T-helper 22 cell (primary cell): Measurements from ENCODE around the gene IKZF3.
"Not testable (repeated sequence)": the region's sequence is repeated elsewhere in the genome, so short reads cannot be mapped to it uniquely, and the experiment has no call there.

Experiments used
- DNase-seq: peaks from one replicate; pipeline ENCODE4 v3.0.0-alpha.2; 2020; ENCODE audit warnings: low read depth

The IKZF3 gene

DNA sequence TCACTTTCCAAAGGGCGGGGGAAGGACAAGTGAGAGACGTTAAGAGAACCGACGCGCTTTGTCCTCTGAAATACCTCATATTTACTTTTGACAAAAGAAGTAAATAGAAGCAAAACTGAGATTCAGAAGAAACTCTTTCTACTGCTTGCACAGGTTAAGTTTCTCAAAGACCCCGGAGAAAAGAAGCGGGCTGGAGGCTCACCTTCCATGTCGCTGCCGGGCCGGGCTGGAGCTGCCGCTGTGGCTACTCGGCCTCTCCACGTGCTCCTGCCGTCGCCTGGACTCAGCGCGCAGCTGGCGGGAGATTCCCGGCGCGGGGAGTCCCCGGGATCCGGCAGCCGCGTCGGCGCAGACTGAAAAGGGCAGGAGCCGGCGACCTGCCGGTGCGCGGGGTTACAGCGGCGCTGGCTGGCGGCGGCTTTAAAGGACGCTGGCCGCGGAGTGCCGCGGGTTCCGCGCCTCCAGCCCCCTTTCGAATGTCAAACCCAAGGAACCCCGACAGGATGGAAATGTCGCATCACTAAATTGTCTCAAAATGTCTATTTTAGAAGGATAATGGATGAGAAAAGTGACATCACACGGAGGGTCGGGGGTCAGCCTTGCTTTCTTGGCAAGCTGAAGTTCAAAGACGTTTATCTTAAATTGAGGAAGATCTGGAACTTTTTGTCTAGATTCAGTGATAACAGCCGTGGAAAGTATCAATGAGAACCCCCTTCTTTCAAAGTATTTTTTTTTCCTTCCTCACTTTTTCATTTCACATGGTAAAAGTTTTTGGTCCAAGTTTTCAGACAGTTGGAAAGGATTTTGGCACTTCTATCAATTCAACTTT is at the start of gene IKZF3:
Gene IKZF3, minus strand, starts transcription at position 395 of the 829 bp plus-strand sequence. Its CDS starts 186 bp downstream, at position 209.
- peak; percentile 78 for DNase-seq

GRCh38 chr17:39908789-39909352 is 44.8 kb upstream of the IKZF3 start:
- DNase-seq = no peak

GRCh38 chr17:39904990-39905288 is 40.8 kb upstream of the IKZF3 start:
- DNase-seq = no peak

DNA sequence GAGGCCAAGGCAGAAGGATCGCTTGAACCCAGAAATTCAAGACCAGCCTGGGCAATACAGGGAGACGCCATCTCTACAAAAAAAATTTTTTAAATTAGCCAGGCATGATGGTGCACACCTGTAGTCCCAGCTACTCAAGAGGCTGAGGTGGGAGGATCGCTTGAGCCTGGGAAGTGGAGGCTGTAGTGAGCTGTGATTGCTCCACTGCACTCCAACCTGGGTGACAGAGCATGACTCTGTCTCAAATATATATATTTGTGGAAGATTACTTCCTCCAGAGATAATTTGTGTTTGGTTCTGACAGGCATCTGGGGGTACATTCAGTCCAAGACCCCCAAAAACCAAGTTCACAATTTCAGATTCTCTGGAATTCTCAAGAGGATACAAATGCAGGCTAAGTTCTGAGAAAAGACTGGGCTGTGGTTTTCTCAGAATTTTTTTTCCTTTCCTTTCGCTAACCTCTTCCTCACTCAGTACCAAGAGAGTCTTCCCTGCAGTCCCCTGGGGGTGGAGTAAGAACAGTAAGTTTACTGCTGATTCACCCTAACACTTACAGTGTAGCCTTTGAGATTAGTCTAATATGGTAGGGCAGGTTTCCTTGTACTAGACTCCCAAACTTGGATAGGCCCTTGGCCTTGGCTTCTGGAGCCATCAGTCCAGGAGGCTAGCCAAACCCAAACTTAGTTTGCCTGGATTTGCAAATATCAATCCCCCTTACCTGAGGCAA is 39.2 kb upstream of the IKZF3 start:
- DNase-seq = no peak

DNA sequence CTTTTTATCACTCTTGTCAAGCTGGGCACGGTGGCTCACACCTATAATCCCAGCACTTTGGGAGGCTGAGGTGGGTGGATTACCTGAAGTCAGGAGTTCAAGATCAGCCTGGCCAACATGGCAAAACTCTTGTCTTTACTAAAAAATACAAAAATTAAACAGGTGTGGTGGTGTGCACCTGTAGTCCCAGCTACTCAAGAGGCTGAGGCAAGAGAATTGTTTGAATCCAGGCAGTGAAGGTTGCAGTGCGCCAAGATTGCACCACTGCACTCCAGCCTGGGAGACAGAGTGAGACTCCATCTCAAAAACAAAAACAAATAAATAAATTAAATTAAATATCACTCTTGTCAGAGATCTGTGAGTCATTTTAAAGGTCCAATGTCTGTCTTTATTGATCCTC is 37.9 kb upstream of the IKZF3 start:
- DNase-seq = not testable (repeated sequence)

DNA sequence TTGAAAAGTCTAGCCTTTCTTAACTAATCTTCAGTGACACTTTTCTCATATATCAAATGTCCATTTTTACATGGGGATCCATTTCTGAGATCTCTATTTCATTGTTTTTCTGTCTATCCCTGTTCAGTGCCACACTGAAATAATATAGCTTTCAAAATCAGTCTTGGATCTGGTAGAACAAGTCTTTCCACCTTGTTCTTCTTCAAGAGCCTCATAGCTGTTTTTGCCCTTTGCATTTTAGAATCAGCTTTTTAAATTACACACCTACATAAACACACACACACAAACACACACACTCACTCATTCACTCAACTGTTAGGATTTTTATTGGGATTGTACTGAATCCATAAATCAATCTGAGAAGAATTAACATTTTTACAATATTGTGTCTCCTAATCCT is 35.1 kb upstream of the IKZF3 start:
- no peak for DNase-seq

- no peak for DNase-seq
These were observed 34.0 kb upstream of the IKZF3 start for GRCh38 chr17:39898088-39898487.

DNA sequence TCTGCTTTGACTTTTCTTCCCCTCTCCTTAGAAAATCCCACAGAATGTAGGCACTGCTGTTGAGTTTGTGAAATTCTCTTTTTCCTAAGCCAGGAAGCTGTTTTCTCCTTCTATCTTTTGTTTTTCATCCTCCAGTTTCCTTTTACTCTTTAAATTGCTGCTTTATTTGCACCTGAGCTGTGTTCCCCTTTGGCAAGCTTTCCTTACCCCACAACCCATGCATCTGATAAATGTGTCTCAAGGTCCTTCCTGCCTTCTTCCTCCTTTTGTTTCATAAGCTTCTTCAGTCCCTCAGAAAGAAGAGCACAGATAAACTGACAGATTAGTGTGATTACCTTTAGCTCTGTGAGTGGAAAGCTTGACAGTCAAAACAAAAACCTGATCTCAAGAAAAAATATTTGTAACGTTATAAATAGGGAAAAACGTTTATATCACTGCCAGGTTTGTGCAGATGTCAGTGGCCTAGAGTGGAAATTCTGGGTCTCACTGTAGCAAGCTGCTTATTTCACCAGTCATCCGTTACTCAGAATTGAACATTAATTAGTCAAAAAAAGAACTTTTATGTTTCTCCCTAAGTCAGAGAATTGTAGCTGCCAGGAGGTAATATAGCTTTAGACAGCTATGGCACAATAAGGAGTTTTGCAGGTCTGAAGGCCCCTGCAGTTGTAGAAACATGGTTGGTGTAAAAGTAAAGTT is 30.7 kb upstream of the IKZF3 start:
- no peak for DNase-seq

GRCh38 chr17:39889200-39889599 is 25.1 kb upstream of the IKZF3 start:
- DNase-seq = no peak

DNA sequence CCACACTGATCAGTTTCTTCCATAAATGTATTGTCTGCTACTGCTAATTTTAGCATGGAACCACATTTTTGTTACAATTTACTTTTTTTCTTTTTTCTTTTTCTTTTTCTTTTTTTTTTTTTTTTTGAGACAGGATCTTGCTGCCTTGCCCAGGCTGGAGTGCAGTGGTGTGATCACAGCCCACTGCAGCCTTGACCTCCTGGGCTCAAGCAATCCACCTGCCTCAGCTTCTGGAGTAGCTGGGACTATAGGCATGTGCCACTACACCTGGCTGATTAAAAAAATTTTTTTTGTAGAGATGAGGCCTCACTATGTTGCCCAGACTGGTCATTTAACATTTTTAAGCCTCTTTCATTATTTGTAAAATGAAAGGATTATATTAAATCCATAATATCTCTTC is 23.0 kb upstream of the IKZF3 start:
- DNase-seq = no peak

DNA sequence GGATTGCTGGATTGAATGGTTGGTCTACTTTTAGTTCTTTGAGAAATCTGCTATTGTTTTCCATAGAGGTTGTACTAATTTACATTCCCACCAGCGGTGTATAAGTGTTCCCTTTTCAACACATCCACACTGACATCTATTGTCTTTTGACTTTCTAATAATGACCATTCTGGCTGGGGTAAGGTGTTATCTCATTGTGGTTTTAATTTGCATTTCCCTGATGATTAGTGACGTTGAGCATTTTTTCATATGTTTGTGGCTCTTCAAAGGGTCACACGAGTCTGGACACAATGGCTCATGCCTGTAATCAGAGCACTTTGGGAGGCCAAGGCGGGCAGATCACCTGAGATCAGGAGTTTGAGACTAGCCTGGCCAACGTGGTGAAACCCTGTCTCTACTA is 22.0 kb upstream of the IKZF3 start:
- not testable (repeated sequence) for DNase-seq

GRCh38 chr17:39872751-39873150 is 8.6 kb upstream of the IKZF3 start:
- DNase-seq = no peak

DNA sequence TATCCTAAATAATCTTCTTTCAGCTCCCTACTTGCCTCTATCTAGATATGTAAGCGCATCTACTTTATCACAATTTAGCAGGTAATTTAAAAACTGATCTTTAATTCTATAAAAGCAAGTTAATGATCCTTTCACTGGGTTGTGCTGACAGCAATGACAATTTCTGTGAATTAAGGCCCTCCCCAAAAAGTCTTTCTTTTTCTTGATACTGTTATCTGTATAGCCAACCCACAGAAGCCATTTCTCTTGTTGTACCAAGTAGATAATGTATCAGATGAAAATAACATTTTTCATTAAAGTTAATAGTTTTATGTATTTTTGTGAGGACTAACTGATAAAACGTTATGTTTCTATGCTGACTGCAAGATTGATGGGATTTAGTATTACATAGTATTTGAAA is 7.7 kb upstream of the IKZF3 start:
- no peak for DNase-seq

DNA sequence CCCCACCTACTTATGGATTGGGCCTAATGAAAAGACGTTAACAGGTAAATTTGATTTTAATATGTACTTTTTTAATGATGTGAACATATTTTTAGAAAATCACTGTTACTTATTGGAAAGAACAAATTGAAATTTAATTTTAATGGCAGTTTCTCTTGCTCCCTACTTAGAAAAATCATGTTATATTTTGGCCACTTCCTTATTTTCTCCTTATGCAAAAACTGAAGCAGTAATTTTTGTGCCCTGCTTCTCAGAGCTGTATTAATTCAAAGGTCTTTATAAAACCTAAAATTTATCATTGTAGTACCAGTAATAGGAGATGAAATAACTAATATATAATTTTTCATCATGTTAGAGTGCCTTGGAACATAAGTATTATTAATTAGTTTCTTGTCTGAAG is 6.7 kb upstream of the IKZF3 start:
- DNase-seq = no peak

DNA sequence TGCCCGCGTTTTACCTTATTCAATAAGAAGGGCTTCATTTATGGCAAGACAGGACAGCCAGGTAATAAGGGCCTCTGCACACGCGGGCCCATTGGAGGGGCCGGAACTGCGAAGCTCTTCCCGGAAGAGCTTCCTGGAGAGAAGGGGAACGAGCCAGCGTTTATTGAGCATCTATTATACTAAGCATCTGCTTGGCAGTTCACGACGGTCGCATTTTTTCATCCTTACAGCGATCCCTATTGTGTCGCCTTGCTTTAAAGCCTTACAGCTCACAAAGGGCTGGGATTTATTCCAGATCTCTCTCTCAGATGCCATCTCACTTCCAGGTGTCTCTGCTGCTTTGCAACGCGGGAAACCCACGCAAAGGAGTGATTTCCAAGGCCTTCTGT is 4.4 kb upstream of the IKZF3 start:
- DNase-seq = no peak

GRCh38 chr17:39867880-39868553 is 3.9 kb upstream of the IKZF3 start, which contains the start of gene ZPBP2:
TSS of gene ZPBP2 (plus strand) at chr17:39868202. CDS start at chr17:39868355, 153 bp downstream.
- DNase-seq = no peak

DNA sequence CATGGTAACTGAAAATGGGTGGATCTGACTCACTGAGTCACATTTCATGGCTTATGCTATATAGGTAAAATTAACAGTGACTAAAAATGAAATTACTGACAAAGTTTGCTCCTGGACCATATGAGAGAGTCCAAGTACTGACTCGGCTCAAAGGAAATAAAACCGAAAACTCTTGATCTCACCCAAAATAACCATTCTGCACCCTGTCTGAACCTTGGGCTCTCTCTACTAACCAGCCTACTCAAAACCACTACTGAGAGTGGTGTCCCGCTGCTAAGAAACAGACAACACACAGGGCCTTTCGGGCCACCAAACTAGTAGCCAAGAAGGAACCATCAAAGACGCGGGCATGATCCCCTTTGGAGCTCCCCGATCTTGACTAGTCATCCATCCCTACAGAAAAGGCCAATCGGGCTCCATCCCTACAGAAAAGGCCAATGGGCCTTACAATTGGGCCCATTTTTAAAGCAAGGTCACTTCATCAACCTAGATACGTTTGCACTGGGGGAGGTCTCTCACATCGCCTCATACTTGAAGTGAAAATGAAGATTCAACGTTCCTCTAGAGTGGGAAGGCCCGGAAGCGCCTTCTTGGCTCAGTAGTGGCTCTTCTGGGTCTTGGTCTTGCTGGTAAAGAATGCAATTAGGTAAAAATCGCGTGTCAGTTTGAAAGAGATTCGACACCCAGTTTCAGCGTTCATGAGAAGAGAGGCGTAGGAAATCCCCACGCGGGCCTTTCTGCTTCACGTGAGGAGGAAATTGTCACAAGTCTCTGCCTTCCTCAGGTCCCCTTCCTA is 3.2 kb upstream of the IKZF3 start:
- DNase-seq = peak; percentile 61

DNA sequence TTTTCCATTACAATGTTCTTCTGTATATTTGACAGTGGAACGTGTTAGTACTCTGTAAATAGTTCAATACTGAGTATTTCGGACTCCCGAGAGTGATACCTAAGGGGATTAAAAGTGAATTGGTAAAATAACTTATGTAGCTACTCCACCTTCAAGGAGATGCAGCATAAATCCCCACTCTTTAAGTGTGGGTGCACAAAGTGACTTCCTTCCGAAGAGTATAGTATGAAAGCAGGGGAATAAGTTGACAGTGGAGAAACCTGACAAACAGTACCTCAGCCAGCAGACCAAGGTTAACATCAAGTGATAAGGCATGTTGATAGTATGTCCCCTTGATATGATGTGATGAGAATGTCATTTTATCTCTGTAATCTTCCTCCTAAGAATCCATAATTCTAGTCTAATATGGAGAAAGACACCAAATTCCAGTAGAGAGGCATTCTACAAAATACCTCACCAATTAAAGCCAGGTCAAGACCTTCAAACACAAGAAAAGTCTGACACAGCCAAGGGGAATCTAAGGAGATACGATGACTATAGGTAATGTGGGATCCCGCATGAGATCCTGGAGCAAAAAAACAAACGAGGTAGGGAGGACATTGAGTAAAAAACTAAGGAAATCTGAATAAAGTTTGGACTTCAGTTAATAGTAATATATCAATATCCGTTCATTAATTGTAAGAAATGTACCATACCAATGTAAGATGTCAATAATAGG is 2.1 kb upstream of the IKZF3 start:
- DNase-seq = no peak

DNA sequence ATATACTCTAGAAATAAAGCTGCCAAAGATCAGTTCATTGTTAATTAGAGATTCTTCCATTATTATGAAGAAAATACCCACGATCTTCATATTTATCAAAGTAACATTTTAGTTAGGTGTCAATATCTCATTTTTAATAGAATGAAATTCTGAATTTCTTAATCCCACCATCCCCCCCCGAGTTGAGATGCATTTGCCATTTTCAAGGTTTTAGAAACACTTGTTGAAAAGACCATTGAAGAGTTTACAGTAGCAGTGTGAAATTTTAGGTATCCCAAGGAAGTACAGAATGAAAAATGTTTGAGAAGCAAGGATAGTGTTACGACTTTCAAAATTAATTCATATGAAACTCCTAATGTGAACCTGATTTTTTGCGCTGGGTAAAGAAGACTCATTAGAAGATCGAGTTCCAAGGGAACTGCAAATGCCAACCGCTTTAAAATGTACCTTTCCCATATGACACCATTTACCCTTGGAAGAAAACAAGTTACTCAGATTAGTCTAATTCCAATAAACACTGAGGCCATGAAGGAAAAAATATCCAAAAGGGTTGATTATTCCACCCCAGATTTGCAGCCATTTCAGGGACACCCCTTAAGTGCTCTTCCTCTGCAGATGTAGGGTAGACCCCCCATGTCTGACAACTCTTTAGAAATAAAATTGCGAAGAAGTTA is 731 bp downstream of the IKZF3 start:
- no peak for DNase-seq

DNA sequence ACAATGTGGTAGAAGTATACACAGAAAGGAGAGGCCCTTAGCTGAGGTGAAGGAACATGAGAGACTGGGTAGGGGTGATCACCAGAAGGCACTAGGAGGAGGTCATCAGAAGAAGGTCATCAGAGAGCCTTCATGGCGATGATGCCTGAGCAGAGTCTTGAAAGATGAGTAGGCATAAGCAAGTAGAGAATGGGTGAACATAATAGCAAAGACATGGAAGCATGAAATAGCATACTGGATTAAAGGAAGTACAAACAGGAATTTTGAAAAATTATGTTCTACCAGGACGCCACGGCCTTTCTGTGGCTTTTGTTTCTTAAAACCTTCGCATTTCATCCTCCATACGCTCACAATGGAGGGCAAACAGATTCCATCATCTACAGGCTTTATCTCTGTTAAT is 2.9 kb downstream of the IKZF3 start:
- no peak for DNase-seq
